ENCODE results near the gene C17orf67. TPM values are rescaled to one million over a fixed set of nuclear protein-coding genes. Genes with fewer than 3 reads are reported as not detected.

C17orf67 gene
- total and polyA plus RNA-seq, 2 of the 8 experiments (the other 6 are each of a cell fraction or from before 2014, with no cell fraction given), result 0.67 to 2.2 TPM

GRCh38 chr17:56881685-56882295, 48.1 kb upstream of the C17orf67 start:
- WGBS, 2 experiments (ENCODE audit: extremely low coverage in 1 of 2, insufficient coverage in 1 of 2, insufficient read length in 1 of 2, insufficient replicate concordance in 2 of 2, low coverage in 1 of 2, low lambda C conversion rate in 2 of 2, missing lambda C conversion rate in 1 of 2), result 85% methylated on average over 3 of the region's 3 CpGs; no CpG with 5 or more reads in 1 of the 2 experiments
- Histone ChIP-seq H3K27me3 (replicated peaks in 1 of 4; ENCODE audit: control insufficient read depth in 3 of 4, extremely low read depth in 1 of 4, insufficient read depth in 3 of 4, low read length in 3 of 4) (0 out of 7 replicates have a peak, but pooled peaks cover 0 to 3% (median under 1%) of the 10 kb centered on the region in 4 experiments), H2BK120ac (replicated peaks; ENCODE audit: low read depth, low read length) (no peak overlapping the region), H2AK5ac (ENCODE audit: low read depth, low read length) (no peak overlapping the region), H4K8ac (ENCODE audit: extremely low read depth, insufficient read depth, low read length) (no peak overlapping the region), H3K36me3 (ENCODE audit: control insufficient read depth in 2 of 4, insufficient read depth in 4 of 4, low read length in 3 of 4) (peaks cover 0 to 2% (median 0%) of the 10 kb centered on the region in 4 experiments; a peak in 1 of 8 replicates), H2BK20ac (ENCODE audit: low read length) (no peak overlapping the region), H3K4me3 (ENCODE audit: extremely low read depth in 1 of 4, insufficient read depth in 2 of 4, low read depth in 3 of 4, low read length in 4 of 4) (no peak overlapping the region), H3K23ac (ENCODE audit: insufficient read length) (no peak overlapping the region), H3K9me3 (ENCODE audit: insufficient read depth in 2 of 2, low read depth in 1 of 2, low read length in 1 of 2) (no peaks in the 10 kb centered on the region), H2BK15ac (ENCODE audit: low read length) (no peak overlapping the region), H4K5ac (ENCODE audit: insufficient read length, low read depth, low read length) (no peak overlapping the region), H3K56ac (replicated peaks; ENCODE audit: insufficient read length, low read depth, low read length) (no peak overlapping the region), H3K14ac (ENCODE audit: insufficient read length) (no peak overlapping the region), H3K4me2 (ENCODE audit: insufficient read depth in 1 of 2, low read depth in 2 of 2, low read length in 2 of 2) (no peak overlapping the region), H4K20me1 (replicated peaks in 1 of 2; ENCODE audit: control insufficient read depth in 1 of 2, insufficient read depth in 2 of 2, low read length in 2 of 2) (no peaks in the 10 kb centered on the region), H3K4me1 (replicated peaks in 1 of 4; ENCODE audit: control insufficient read depth in 3 of 4, insufficient read depth in 4 of 4, low read length in 3 of 4) (no peaks in the 10 kb centered on the region), H3K23me2 (ENCODE audit: low read depth, low read length) (no peaks in the 10 kb centered on the region), H3K27ac (ENCODE audit: low read depth, low read length) (no peak overlapping the region), H3K18ac (ENCODE audit: extremely low read depth, low read length) (no peak overlapping the region), H3K9ac (replicated peaks in 1 of 4; ENCODE audit: extremely low read depth in 1 of 4, low read depth in 3 of 4, low read length in 3 of 4) (no peak overlapping the region), H2BK12ac (ENCODE audit: low read depth, low read length) (no peak overlapping the region), H4K91ac (replicated peaks; ENCODE audit: insufficient read length, low read length) (no peak overlapping the region), H2BK5ac (ENCODE audit: low read depth, low read length) (no peak overlapping the region), H3K4ac (replicated peaks; ENCODE audit: insufficient read length, low read depth, low read length) (no peak overlapping the region), H2AFZ (ENCODE audit: low read length) (no peak overlapping the region), H3K79me2 (ENCODE audit: control insufficient read depth in 1 of 2, insufficient read depth in 2 of 2, low read length in 2 of 2) (no peaks in the 10 kb centered on the region), H3K79me1 (ENCODE audit: low read depth, low read length) (no peaks in the 10 kb centered on the region)
- TF ChIP-seq RAD21 (IDR thresholded peaks at IDR 0.05 in 1 of 2, conservative IDR thresholded peaks at IDR 0.05 in 1 of 2; ENCODE audit: low read depth in 2 of 2, low read length in 2 of 2) (no peak), RNF2 (IDR thresholded peaks at IDR 0.05; ENCODE audit: borderline replicate concordance, low read depth, low read length, missing control alignments, poor library complexity, severe bottlenecking) (no peak), EP300 (IDR thresholded peaks at IDR 0.05; ENCODE audit: borderline replicate concordance in 1 of 2, low read depth in 2 of 2, low read length in 2 of 2) (no peak), MAX (IDR thresholded peaks at IDR 0.05) (no peak), BRCA1 (IDR thresholded peaks at IDR 0.05; ENCODE audit: low read depth, low read length) (no peak), SUZ12 (IDR thresholded peaks at IDR 0.05; ENCODE audit: low read length) (no peak), SIN3A (conservative IDR thresholded peaks at IDR 0.05 in 1 of 2, IDR thresholded peaks at IDR 0.05 in 1 of 2; ENCODE audit: low read depth in 1 of 2, low read length in 2 of 2) (no peak), CBX8 (IDR thresholded peaks at IDR 0.05; ENCODE audit: borderline replicate concordance, low read depth, low read length) (no peak), BACH1 (IDR thresholded peaks at IDR 0.05; ENCODE audit: low read length) (no peak), TCF12 (IDR thresholded peaks at IDR 0.05; ENCODE audit: low read depth, low read length) (no peak)
- ChIA-PET CTCF (ENCODE audit: partially characterized antibody) (interaction anchor here (1.0 to 1.4 kb wide), 3 partner anchors 9 to 381 kb away, joined by 3 to 4 read pairs (median 3); no protein-coding TSS in a partner anchor), POLR2A (ENCODE audit: partially characterized antibody) (interaction anchor here (0.6 to 1.5 kb wide), 2 partner anchors 16 to 1956 kb away, joined by 3 read pairs; no protein-coding TSS in a partner anchor)
- FAIRE-seq (no peak), DNase-seq (ENCODE audit: low read depth in 1 of 2, low spot score in 2 of 2) (peak in 1 of 2 experiments; percentile 14)

Data from H1 (cell line).